Ovary (tissue), 9 donors: ENCODE data around the gene UGT1A6. TPM values are rescaled to one million over a fixed set of nuclear protein-coding genes. Genes with fewer than 3 reads are reported as not detected.

Experiments used
- DNase-seq, 5 donors: peaks; one replicate each; pipeline ENCODE4 v3.0.0-alpha.2; 2019 to 2020
- H3K27ac ChIP-seq, 2 donors: fragments of 200-600 bp; one replicate each; pipeline versions ENCODE4 v1.5.1 to v1.8.0; 2019 to 2022
- H3K27me3 ChIP-seq: fragments of 200-600 bp; one replicate; pipeline ENCODE4 v1.8.0; 2022
- H3K36me3 ChIP-seq: fragments of 200-600 bp; sonication (generic); one replicate; pipeline ENCODE4 v1.5.1; 2019
- H3K4me1 ChIP-seq: one replicate; pipeline ENCODE4 v1.8.1; 2013; ENCODE audit warnings: mild to moderate bottlenecking, moderate library complexity; ENCODE audit not compliant: insufficient read depth
- H3K4me3 ChIP-seq: fragments of 200-600 bp; sonication (generic); one replicate; pipeline ENCODE4 v1.5.1; 2017
- H3K9me3 ChIP-seq, 2 donors: fragments of 200-600 bp in 1 of 2; sonication (generic) in 1 of 2; one replicate each; pipeline versions ENCODE4 v1.5.1 to v1.8.1; 2013 to 2019; ENCODE audit warnings: mild to moderate bottlenecking in 1 of 2, moderate library complexity in 1 of 2
- CTCF ChIP-seq, 3 donors: fragments of 450-650 bp in 2 of 3; fragments of 200-600 bp in 1 of 3; IDR thresholded peaks; one replicate each; pipeline versions ENCODE4 v1.5.1 to v1.8.0; 2016 to 2022; ENCODE audit warnings: antibody characterized with exemption in 3 of 3, mild to moderate bottlenecking in 1 of 3
- EP300 ChIP-seq: sonication (generic); formaldehyde crosslinking; IDR thresholded peaks from one replicate; pipeline ENCODE4 v1.6.1; 2017; ENCODE audit warnings: antibody characterized with exemption
- POLR2A ChIP-seq: fragments of 450-650 bp; IDR thresholded peaks from one replicate; pipeline ENCODE4 v1.6.1; 2017; ENCODE audit warnings: antibody characterized with exemption, mild to moderate bottlenecking, moderate library complexity
- WGBS, 3 donors: extraction: QIAGEN DNeasy Blood & Tissue Kit in 1 of 3; methylation state at CpG; one replicate each; pipeline versions ENCODE4 v1.1.5 to v1.1.7; 2013 to 2017; 5-methylcytosine and 5-hydroxymethylcytosine counted together
- intact Hi-C, 4 donors: fragments of 100-400 bp; cut with DNase I; formaldehyde crosslinking; loops; one replicate each; pipeline versions ENCODE4 v1.11.0 to v1.15.1; 2022 to 2023
- polyA plus RNA-seq, 2 donors: library from polyadenylated mRNA; stranded (reverse); fragments of 200-250 nt in 1 of 2; fragments of 350-450 nt in 1 of 2; fragmentation: Illumina TruSeq in 1 of 2; extraction: RNeasy Lipid Tissue Mini Kit (QIAGEN cat#74804) in 1 of 2; gene quantifications; one replicate each; pipeline ENCODE4 v1.2.3, GENCODE V29; 2013 to 2014
- total RNA-seq, 7 donors: library from RNA; depleted of rRNA in 2 of 7; stranded (reverse); fragments of >200 nt in 2 of 7; fragmentation: NEBNext Ultra II Directional in 3 of 7; extraction: Animal tissue kit (Norgen Biotek cat#: 25700) in 3 of 7; gene quantifications; one replicate each; pipeline versions ENCODE4 v1.1.0 to v1.2.4, GENCODE V29; 2016 to 2023
- donor health status: DM: no; HTN: no; CAD: no; lungs with moderate emphysema.
- donor health status: DM: no; HTN: no; CAD: no.
- donor health status: Bipolar disorder and iron deficiency.
- donor health status: DM: yes; HTN: yes; CAD: no.
- donor health status: DM: no; HTN: no; CAD: no.
- donor health status: DM: yes; HTN: yes; CAD: no.

Gene UGT1A6
- total and polyA plus RNA-seq, 9 donors: not detected

GRCh38 chr2:233680361-233681045 is 12.2 kb upstream of the UGT1A6 start:
- DNase-seq: no peak
- TF ChIP-seq POLR2A (no peak), EP300 (no peak), CTCF (IDR thresholded peaks at IDR 0.05) (no peak)
- Histone ChIP-seq H3K27ac (no peak overlapping the region), H3K4me1 (no peaks in the 10 kb centered on the region), H3K27me3 (no peaks in the 10 kb centered on the region), H3K9me3 (no peaks in the 10 kb centered on the region), H3K36me3 (no peaks in the 10 kb centered on the region), H3K4me3 (no peak overlapping the region)
- intact Hi-C loops: no loop called here
- WGBS, 3 donors: 81 to 87% (median 86%) methylated on average over 4 of the region's 4 CpGs

GRCh38 chr2:233681521-233682099 is 11.1 kb upstream of the UGT1A6 start, which contains the start of gene UGT1A7:
Gene UGT1A7, plus strand, starts transcription at chr2:233681901. Its CDS starts 37 bp downstream, at chr2:233681938.
- H3K27me3 ChIP-seq: no peaks in the 10 kb centered on the region
- H3K9me3 ChIP-seq: no peaks in the 10 kb centered on the region
- TF ChIP-seq POLR2A (no peak), EP300 (no peak), CTCF (IDR thresholded peaks at IDR 0.05) (no peak)
- intact Hi-C loops: no loop called here
- H3K27ac ChIP-seq: no peak within 1 kb of the TSS
- WGBS, 3 donors: 68 to 74% (median 73%) methylated on average over 5 of the region's 5 CpGs
- DNase-seq: no peak
- H3K36me3 ChIP-seq: no peaks in the 10 kb centered on the region
- no peaks in the 10 kb centered on the region for H3K4me1 ChIP-seq
- H3K4me3 ChIP-seq: no peak within 1 kb of the TSS

- DNase-seq: no peak
- Histone ChIP-seq H3K4me1 (no peaks in the 10 kb centered on the region), H3K36me3 (no peaks in the 10 kb centered on the region), H3K9me3 (no peaks in the 10 kb centered on the region), H3K27ac (no peak overlapping the region), H3K4me3 (no peak overlapping the region), H3K27me3 (no peaks in the 10 kb centered on the region)
- TF ChIP-seq CTCF (IDR thresholded peaks at IDR 0.05): no peak
- 73 to 86% (median 78%) methylated on average over 1 of the region's 1 CpG for WGBS, 3 donors
- intact Hi-C loops: no loop called here
These were observed 8.1 kb upstream of the UGT1A6 start for GRCh38 chr2:233684640-233685039.

GRCh38 chr2:233686928-233687327 is 5.8 kb upstream of the UGT1A6 start:
- H3K4me3 ChIP-seq: no peak overlapping the region
- DNase-seq: no peak
- H3K4me1 ChIP-seq: no peaks in the 10 kb centered on the region
- no peaks in the 10 kb centered on the region for H3K9me3 ChIP-seq
- intact Hi-C loops: no loop called here
- H3K27ac ChIP-seq: no peak overlapping the region
- no peak for TF ChIP-seq CTCF (IDR thresholded peaks at IDR 0.05)
- no peak for TF ChIP-seq POLR2A
- no peak for TF ChIP-seq EP300
- H3K27me3 ChIP-seq: no peaks in the 10 kb centered on the region
- 77 to 92% (median 87%) methylated on average over 5 of the region's 5 CpGs for WGBS, 3 donors
- H3K36me3 ChIP-seq: no peaks in the 10 kb centered on the region
